ENCODE measurements around the gene TIMP2. TPM values are rescaled to one million over a fixed set of nuclear protein-coding genes. Genes with fewer than 3 reads are reported as not detected.

TIMP2 gene
- total and polyA plus RNA-seq, 2 of the 13 experiments (the other 11 are each of a cell fraction or from before 2014, with no cell fraction given), result 3.8 to 8.5 TPM

DNA sequence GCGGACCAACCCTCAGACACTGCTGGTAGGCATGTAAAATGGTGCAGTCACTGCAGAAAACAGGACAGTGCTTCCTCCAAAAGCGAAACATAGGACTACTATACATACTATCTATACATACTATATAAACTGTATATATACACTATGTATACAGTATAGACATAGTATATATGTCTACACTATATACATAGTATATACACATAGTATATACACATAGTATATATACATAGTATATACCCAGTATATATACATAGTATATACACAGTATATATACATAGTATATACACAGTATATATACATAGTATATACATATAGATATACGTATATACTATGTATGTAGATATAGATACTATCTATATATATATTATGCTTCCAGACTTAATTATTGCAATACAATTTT lies 78.1 kb downstream of the TIMP2 start:
- in situ Hi-C loops (cut with HindIII; ENCODE audit: extremely low pct_ligation_motif_present, low pct_unique_long_range_greater_than_20kb) (no loop called here), intact Hi-C loops (cut with micrococcal nuclease; ENCODE audit: unreplicated experiment) (no loop called here)
- Histone ChIP-seq H3K4me2 (ENCODE audit: low read depth, low read length) (no peak overlapping the region), H3K4me1 (ENCODE audit: insufficient read depth, low read length) (peaks cover 29% of the 10 kb centered on the region), H3K9ac (ENCODE audit: insufficient read depth, low read depth, low read length) (no peak overlapping the region), H3K36me3 (replicated peaks in 1 of 2; ENCODE audit: control insufficient read depth in 1 of 2, insufficient read depth in 2 of 2, low read length in 2 of 2) (no peaks in the 10 kb centered on the region), H4K20me1 (ENCODE audit: insufficient read depth, low read length) (no peaks in the 10 kb centered on the region), H3K9me3 (ENCODE audit: low read length) (no peaks in the 10 kb centered on the region), H2AFZ (ENCODE audit: low read length) (no peak overlapping the region), H3K27ac (ENCODE audit: extremely low read length, insufficient read depth, low read length) (no peak overlapping the region), H3K4me3 (replicated peaks in 1 of 3; ENCODE audit: insufficient read depth in 1 of 3, low read depth in 2 of 3, low read length in 3 of 3) (no peak overlapping the region), H3K27me3 (ENCODE audit: control insufficient read depth in 1 of 2, insufficient read depth in 2 of 2, low read length in 2 of 2) (no peaks in the 10 kb centered on the region), H3K79me2 (ENCODE audit: insufficient read depth, low read length) (no peaks in the 10 kb centered on the region)
- WGBS (ENCODE audit: low lambda C conversion rate), result 91% methylated on average over 3 of the region's 3 CpGs
- ChIA-PET CTCF (ENCODE audit: low intra/inter-chr PET ratio, low total read pairs) (no interaction called here), POLR2A (no interaction called here)
- ATAC-seq, result no peak
- BruUV-seq (replicated peaks), result no TSS peak
- TF ChIP-seq ZNF260 (CRISPR knock-in tag; IDR thresholded peaks at IDR 0.05; ENCODE audit: borderline replicate concordance, low read depth), result no peak
- no peak for TF ChIP-seq RFXAP (CRISPR knock-in tag; IDR thresholded peaks at IDR 0.05; ENCODE audit: borderline replicate concordance)
- no peak for TF ChIP-seq HOXD1 (CRISPR knock-in tag; IDR thresholded peaks at IDR 0.05)
- TF ChIP-seq, protein P1, sequence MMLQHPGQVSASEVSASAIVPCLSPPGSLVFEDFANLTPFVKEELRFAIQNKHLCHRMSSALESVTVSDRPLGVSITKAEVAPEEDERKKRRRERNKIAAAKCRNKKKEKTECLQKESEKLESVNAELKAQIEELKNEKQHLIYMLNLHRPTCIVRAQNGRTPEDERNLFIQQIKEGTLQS (CRISPR knock-in tag; IDR thresholded peaks at IDR 0.05), result no peak
- TF ChIP-seq RFX3 (CRISPR knock-in tag; IDR thresholded peaks at IDR 0.05), result no peak
- no peak for TF ChIP-seq KDM2A (CRISPR knock-in tag; IDR thresholded peaks at IDR 0.05; ENCODE audit: borderline replicate concordance, low read depth)
- no peak for TF ChIP-seq EHMT2 (IDR thresholded peaks at IDR 0.05; ENCODE audit: borderline replicate concordance, low read depth, low read length)
- TF ChIP-seq FOXA3 (CRISPR knock-in tag; IDR thresholded peaks at IDR 0.05), result no peak
- TF ChIP-seq, protein P2, sequence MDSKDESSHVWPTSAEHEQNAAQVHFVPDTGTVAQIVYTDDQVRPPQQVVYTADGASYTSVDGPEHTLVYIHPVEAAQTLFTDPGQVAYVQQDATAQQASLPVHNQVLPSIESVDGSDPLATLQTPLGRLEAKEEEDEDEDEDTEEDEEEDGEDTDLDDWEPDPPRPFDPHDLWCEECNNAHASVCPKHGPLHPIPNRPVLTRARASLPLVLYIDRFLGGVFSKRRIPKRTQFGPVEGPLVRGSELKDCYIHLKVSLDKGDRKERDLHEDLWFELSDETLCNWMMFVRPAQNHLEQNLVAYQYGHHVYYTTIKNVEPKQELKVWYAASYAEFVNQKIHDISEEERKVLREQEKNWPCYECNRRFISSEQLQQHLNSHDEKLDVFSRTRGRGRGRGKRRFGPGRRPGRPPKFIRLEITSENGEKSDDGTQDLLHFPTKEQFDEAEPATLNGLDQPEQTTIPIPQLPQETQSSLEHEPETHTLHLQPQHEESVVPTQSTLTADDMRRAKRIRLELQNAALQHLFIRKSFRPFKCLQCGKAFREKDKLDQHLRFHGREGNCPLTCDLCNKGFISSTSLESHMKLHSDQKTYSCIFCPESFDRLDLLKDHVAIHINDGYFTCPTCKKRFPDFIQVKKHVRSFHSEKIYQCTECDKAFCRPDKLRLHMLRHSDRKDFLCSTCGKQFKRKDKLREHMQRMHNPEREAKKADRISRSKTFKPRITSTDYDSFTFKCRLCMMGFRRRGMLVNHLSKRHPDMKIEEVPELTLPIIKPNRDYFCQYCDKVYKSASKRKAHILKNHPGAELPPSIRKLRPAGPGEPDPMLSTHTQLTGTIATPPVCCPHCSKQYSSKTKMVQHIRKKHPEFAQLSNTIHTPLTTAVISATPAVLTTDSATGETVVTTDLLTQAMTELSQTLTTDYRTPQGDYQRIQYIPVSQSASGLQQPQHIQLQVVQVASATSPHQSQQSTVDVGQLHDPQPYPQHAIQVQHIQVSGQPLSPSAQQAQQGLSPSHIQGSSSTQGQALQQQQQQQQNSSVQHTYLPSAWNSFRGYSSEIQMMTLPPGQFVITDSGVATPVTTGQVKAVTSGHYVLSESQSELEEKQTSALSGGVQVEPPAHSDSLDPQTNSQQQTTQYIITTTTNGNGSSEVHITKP (CRISPR knock-in tag; IDR thresholded peaks at IDR 0.05; ENCODE audit: low read depth), result no peak
- TF ChIP-seq, protein P3, sequence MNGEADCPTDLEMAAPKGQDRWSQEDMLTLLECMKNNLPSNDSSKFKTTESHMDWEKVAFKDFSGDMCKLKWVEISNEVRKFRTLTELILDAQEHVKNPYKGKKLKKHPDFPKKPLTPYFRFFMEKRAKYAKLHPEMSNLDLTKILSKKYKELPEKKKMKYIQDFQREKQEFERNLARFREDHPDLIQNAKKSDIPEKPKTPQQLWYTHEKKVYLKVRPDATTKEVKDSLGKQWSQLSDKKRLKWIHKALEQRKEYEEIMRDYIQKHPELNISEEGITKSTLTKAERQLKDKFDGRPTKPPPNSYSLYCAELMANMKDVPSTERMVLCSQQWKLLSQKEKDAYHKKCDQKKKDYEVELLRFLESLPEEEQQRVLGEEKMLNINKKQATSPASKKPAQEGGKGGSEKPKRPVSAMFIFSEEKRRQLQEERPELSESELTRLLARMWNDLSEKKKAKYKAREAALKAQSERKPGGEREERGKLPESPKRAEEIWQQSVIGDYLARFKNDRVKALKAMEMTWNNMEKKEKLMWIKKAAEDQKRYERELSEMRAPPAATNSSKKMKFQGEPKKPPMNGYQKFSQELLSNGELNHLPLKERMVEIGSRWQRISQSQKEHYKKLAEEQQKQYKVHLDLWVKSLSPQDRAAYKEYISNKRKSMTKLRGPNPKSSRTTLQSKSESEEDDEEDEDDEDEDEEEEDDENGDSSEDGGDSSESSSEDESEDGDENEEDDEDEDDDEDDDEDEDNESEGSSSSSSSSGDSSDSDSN (CRISPR knock-in tag; IDR thresholded peaks at IDR 0.05), result no peak
- no peak for TF ChIP-seq NR2F2 (IDR thresholded peaks at IDR 0.05; ENCODE audit: borderline replicate concordance, low read depth)
- no peak for DNase-seq (ENCODE audit: low spot score)
- no peak for FAIRE-seq
